Measurements from ENCODE around the gene GUCD1. TPM values are rescaled to one million over a fixed set of nuclear protein-coding genes. Genes with fewer than 3 reads are reported as not detected.

GUCD1 gene
- total and polyA plus RNA-seq, 2 experiments from 2014 or later = 68.8 to 73.9 TPM

GRCh38 chr22:24588757-24589481, 34.0 kb upstream of the GUCD1 start:
- Histone ChIP-seq H3K36me3 (peaks cover 11% of the 10 kb centered on the region), H3K4me1 (ENCODE audit: low read depth) (peaks cover 7% of the 10 kb centered on the region), H3K27ac (no peak overlapping the region), H3K4me3 (no peak overlapping the region), H3K9me3 (ENCODE audit: low read depth) (no peaks in the 10 kb centered on the region), H3K27me3 (no peaks in the 10 kb centered on the region)
- TF ChIP-seq CTCF (IDR thresholded peaks at IDR 0.05; ENCODE audit: low read depth, low read length) = no peak
- DNase-seq (ENCODE audit: low read depth in 1 of 2, low spot score in 1 of 2) = no peak

GRCh38 chr22:24588381-24588756, 33.4 kb upstream of the GUCD1 start:
- Histone ChIP-seq H3K27ac (no peak overlapping the region), H3K4me1 (ENCODE audit: low read depth) (peaks cover 11% of the 10 kb centered on the region), H3K27me3 (no peaks in the 10 kb centered on the region), H3K9me3 (ENCODE audit: low read depth) (no peaks in the 10 kb centered on the region), H3K4me3 (no peak overlapping the region), H3K36me3 (peaks cover 11% of the 10 kb centered on the region)
- DNase-seq (ENCODE audit: low read depth in 1 of 2, low spot score in 1 of 2) = peak in 1 of 2 donors; percentile 52
- no peak for TF ChIP-seq CTCF (IDR thresholded peaks at IDR 0.05; ENCODE audit: low read depth, low read length)

GRCh38 chr22:24587948-24588347, 33.0 kb upstream of the GUCD1 start:
- H3K27me3 ChIP-seq = no peaks in the 10 kb centered on the region
- no peak overlapping the region for H3K4me3 ChIP-seq
- H3K9me3 ChIP-seq (ENCODE audit: low read depth) = no peaks in the 10 kb centered on the region
- peaks cover 15% of the 10 kb centered on the region for H3K4me1 ChIP-seq (ENCODE audit: low read depth)
- DNase-seq (ENCODE audit: low read depth in 1 of 2, low spot score in 1 of 2) = no peak
- no peak overlapping the region for H3K27ac ChIP-seq
- TF ChIP-seq CTCF (IDR thresholded peaks at IDR 0.05; ENCODE audit: low read depth, low read length) = no peak
- peaks cover 11% of the 10 kb centered on the region for H3K36me3 ChIP-seq

- Histone ChIP-seq H3K9me3 (ENCODE audit: low read depth) (no peaks in the 10 kb centered on the region), H3K4me1 (ENCODE audit: low read depth) (peaks cover 15% of the 10 kb centered on the region), H3K36me3 (peaks cover 11% of the 10 kb centered on the region), H3K4me3 (no peak overlapping the region), H3K27ac (no peak overlapping the region), H3K27me3 (no peaks in the 10 kb centered on the region)
- no peak for DNase-seq (ENCODE audit: low read depth in 1 of 2, low spot score in 1 of 2)
- TF ChIP-seq CTCF (IDR thresholded peaks at IDR 0.05; ENCODE audit: low read depth, low read length) = no peak
Observed at GRCh38 chr22:24587251-24587650, 32.3 kb upstream of the GUCD1 start.

- Histone ChIP-seq H3K27me3 (no peaks in the 10 kb centered on the region), H3K4me3 (no peak overlapping the region), H3K4me1 (ENCODE audit: low read depth) (peaks cover 15% of the 10 kb centered on the region), H3K36me3 (peaks cover 11% of the 10 kb centered on the region), H3K27ac (no peak overlapping the region), H3K9me3 (ENCODE audit: low read depth) (no peaks in the 10 kb centered on the region)
- TF ChIP-seq CTCF (IDR thresholded peaks at IDR 0.05; ENCODE audit: low read depth, low read length) = no peak
- no peak for DNase-seq (ENCODE audit: low read depth in 1 of 2, low spot score in 1 of 2)
Observed at GRCh38 chr22:24585927-24586546, 31.1 kb upstream of the GUCD1 start.

Data from cardiac muscle cell (in vitro differentiated cells and primary cell).